Loucy (cell line): ENCODE measurements around the gene NFIX.

Source experiments
- H2AFZ ChIP-seq: fragments of 200-600 bp; sonication (generic); 2 replicates; pipeline ENCODE4 v1.6.0; 2016; ENCODE audit warnings: antibody characterized with exemption, mild to moderate bottlenecking, low read length, moderate library complexity
- H3F3A ChIP-seq: fragments of 200-600 bp; 2 replicates; pipeline ENCODE4 v1.6.0; 2016; ENCODE audit warnings: antibody characterized with exemption, low read depth, mild to moderate bottlenecking
- H3K27me3 ChIP-seq: fragments of 200-600 bp; sonication (generic); 2 replicates; pipeline ENCODE4 v1.6.1; 2014; ENCODE audit warnings: low read length, mild to moderate bottlenecking; ENCODE audit not compliant: insufficient read depth, poor library complexity, severe bottlenecking
- H3K36me3 ChIP-seq: fragments of 200-600 bp; sonication (generic); 2 replicates; pipeline ENCODE4 v1.6.1; 2016; ENCODE audit warnings: low read length; ENCODE audit not compliant: insufficient read depth
- H3K4me1 ChIP-seq: fragments of 200-600 bp; sonication (generic); 2 replicates; pipeline ENCODE4 v1.5.1; 2014; ENCODE audit warnings: low read length, mild to moderate bottlenecking; ENCODE audit not compliant: insufficient read depth, poor library complexity, severe bottlenecking
- H3K4me2 ChIP-seq: fragments of 200-600 bp; sonication (generic); 2 replicates; pipeline ENCODE4 v1.6.0; 2014; ENCODE audit warnings: antibody characterized with exemption, low read length, low read depth, mild to moderate bottlenecking; ENCODE audit not compliant: poor library complexity, severe bottlenecking
- H3K4me3 ChIP-seq: fragments of 200-600 bp; sonication (generic); 2 replicates; pipeline ENCODE4 v1.5.1; 2014; ENCODE audit warnings: low read length, mild to moderate bottlenecking, mixed read lengths; ENCODE audit not compliant: poor library complexity, severe bottlenecking
- H3K79me2 ChIP-seq: fragments of 200-600 bp; sonication (generic); 2 replicates; pipeline ENCODE4 v1.6.1; 2014; ENCODE audit warnings: low read length; ENCODE audit not compliant: insufficient read depth
- H3K9ac ChIP-seq: fragments of 200-600 bp; sonication (generic); 2 replicates; pipeline ENCODE4 v1.6.0; 2014; ENCODE audit warnings: mild to moderate bottlenecking, low read depth, low read length, moderate library complexity; ENCODE audit not compliant: poor library complexity, severe bottlenecking
- H3K9me2 ChIP-seq: fragments of 200-600 bp; sonication (generic); replicated peaks from 2 replicates; pipeline ENCODE4 v1.6.1; 2016; ENCODE audit warnings: low read depth, low read length, mixed read lengths
- H3K9me3 ChIP-seq: fragments of 200-600 bp; sonication (generic); 2 replicates; pipeline ENCODE4 v1.6.1; 2014; ENCODE audit warnings: mild to moderate bottlenecking, antibody characterized with exemption, low read length, low read depth; ENCODE audit not compliant: insufficient read depth
- H4K20me1 ChIP-seq: fragments of 200-600 bp; sonication (generic); 2 replicates; pipeline ENCODE4 v1.6.0; 2014; ENCODE audit warnings: antibody characterized with exemption, low read length, mild to moderate bottlenecking; ENCODE audit not compliant: insufficient read depth, poor library complexity, severe bottlenecking
- CTCF ChIP-seq: fragments of 200-600 bp; sonication (generic); conservative IDR thresholded peaks from 2 replicates; pipeline ENCODE4 v1.5.1; 2014; ENCODE audit warnings: mild to moderate bottlenecking, antibody characterized with exemption, low read length
- EZH2phosphoT487 ChIP-seq: fragments of 200-600 bp; IDR thresholded peaks from 2 replicates; pipeline ENCODE4 v1.6.1; 2018; ENCODE audit warnings: antibody characterized with exemption, mild to moderate bottlenecking, moderate library complexity, borderline replicate concordance

NFIX gene

GRCh38 chr19:12959481-12959880 is 35.8 kb upstream of the NFIX start:
- Histone ChIP-seq H3K4me3 (no peak overlapping the region), H2AFZ (no peak overlapping the region), H3K9ac (no peak overlapping the region), H3K4me1 (peaks cover 23% of the 10 kb centered on the region), H3K9me3 (no peaks in the 10 kb centered on the region), H3F3A (peaks cover 3% of the 10 kb centered on the region; the same call in 1 of the 2 replicates), H3K4me2 (no peak overlapping the region), H3K9me2 (no peaks in the 10 kb centered on the region), H4K20me1 (peaks cover 10% of the 10 kb centered on the region), H3K36me3 (no peaks in the 10 kb centered on the region), H3K79me2 (peaks cover 35% of the 10 kb centered on the region), H3K27me3 (no peaks in the 10 kb centered on the region)
- no peak for TF ChIP-seq CTCF
- no peak for TF ChIP-seq EZH2phosphoT487

GRCh38 chr19:12965017-12965811 is 30.1 kb upstream of the NFIX start:
- Histone ChIP-seq H3F3A (no peaks in the 10 kb centered on the region), H2AFZ (peak overlapping the region; percentile 100), H3K9ac (peak overlapping the region; percentile 82)

GRCh38 chr19:12965812-12966135 is 29.5 kb upstream of the NFIX start:
- Histone ChIP-seq H3K9me3 (no peaks in the 10 kb centered on the region), H3K9me2 (no peaks in the 10 kb centered on the region), H4K20me1 (no peaks in the 10 kb centered on the region), H2AFZ (peak overlapping the region; percentile 100), H3K4me1 (peaks cover 9% of the 10 kb centered on the region), H3K79me2 (no peaks in the 10 kb centered on the region), H3F3A (no peaks in the 10 kb centered on the region), H3K27me3 (no peaks in the 10 kb centered on the region), H3K4me3 (peak overlapping the region; percentile 86), H3K36me3 (no peaks in the 10 kb centered on the region), H3K4me2 (peak overlapping the region; percentile 94), H3K9ac (peak overlapping the region; percentile 82)
- no peak for TF ChIP-seq EZH2phosphoT487
- TF ChIP-seq CTCF = no peak

More at GRCh38 chr19:12965017-12965811, 30.1 kb upstream of the NFIX start:
- Histone ChIP-seq H3K4me2 (peak overlapping the region; percentile 94), H3K9me2 (no peaks in the 10 kb centered on the region), H3K4me1 (peaks cover 9% of the 10 kb centered on the region), H3K4me3 (peak overlapping the region; percentile 86), H3K36me3 (no peaks in the 10 kb centered on the region), H4K20me1 (no peaks in the 10 kb centered on the region), H3K9me3 (no peaks in the 10 kb centered on the region), H3K27me3 (no peaks in the 10 kb centered on the region), H3K79me2 (no peaks in the 10 kb centered on the region)
- TF ChIP-seq EZH2phosphoT487 (no peak), CTCF (peak; percentile 85)
